Neural cell (in vitro differentiated cells): ENCODE results near the gene ATP13A2.

ENCODE experiments used
- CTCF ChIP-seq: fragments of 450-650 bp; IDR thresholded peaks from 2 replicates; pipeline ENCODE4 v1.5.1; 2014; ENCODE audit warnings: antibody characterized with exemption, mild to moderate bottlenecking, moderate library complexity; ENCODE audit not compliant: poor library complexity, severe bottlenecking
- EZH2 ChIP-seq: fragments of 200-600, 300-800 bp; shearing (Covaris generic), sonication (generic); IDR thresholded peaks from 2 replicates; pipeline ENCODE4 v1.6.1; 2014; ENCODE audit warnings: antibody characterized with exemption, low read length, borderline replicate concordance, mild to moderate bottlenecking; ENCODE audit not compliant: insufficient read depth, poor library complexity, severe bottlenecking

- TF ChIP-seq CTCF (no peak), EZH2 (no peak)
These were observed 19.1 kb downstream of the ATP13A2 start for GRCh38 chr1:16992675-16993074.
